T-helper 2 cell treated with Interferon-gamma antibody and Interleukin-4, amounts not matched to agents 5 μg/mL and 100 μg/mL, for 36 hours (primary cell): ENCODE results near the gene COASY.
A peak's percentile ranks its signal among the peaks of the same experiment; 100 is the strongest.
"Not testable (repeated sequence)": the region's sequence is repeated elsewhere in the genome, so short reads cannot be mapped to it uniquely, and the experiment has no call there.

Experiments
- DNase-seq: peaks from one replicate; pipeline ENCODE4 v3.0.0; 2021; ENCODE audit warnings: low spot score
- H3K27ac Mint-ChIP-seq: one replicate; pipeline ENCODE4 v1.8.0; 2021; ENCODE audit warnings: mild to moderate bottlenecking, mixed read lengths
- H3K27me3 Mint-ChIP-seq: one replicate; pipeline ENCODE4 v1.8.0; 2021; ENCODE audit warnings: low read depth, mixed read lengths
- H3K36me3 Mint-ChIP-seq: one replicate; pipeline ENCODE4 v1.8.0; 2021; ENCODE audit warnings: low read depth, mixed read lengths
- H3K4me1 Mint-ChIP-seq: one replicate; pipeline ENCODE4 v1.8.0; 2021; ENCODE audit warnings: low read depth, mixed read lengths
- H3K4me3 Mint-ChIP-seq: one replicate; pipeline ENCODE4 v1.8.0; 2022; ENCODE audit warnings: mild to moderate bottlenecking, moderate library complexity, mixed read lengths
- H3K9me3 Mint-ChIP-seq: one replicate; pipeline ENCODE4 v1.8.0; 2021; ENCODE audit warnings: mixed read lengths

The COASY gene

GRCh38 chr17:42537826-42538451 lies 24.0 kb upstream of the COASY start:
- peaks cover 6% of the 10 kb centered on the region for H3K27me3 Mint-ChIP-seq
- no peak for DNase-seq
- H3K36me3 Mint-ChIP-seq, result peaks cover 13% of the 10 kb centered on the region
- H3K4me1 Mint-ChIP-seq, result peaks cover 28% of the 10 kb centered on the region
- peak overlapping the region; percentile 81 for H3K4me3 Mint-ChIP-seq
- H3K9me3 Mint-ChIP-seq, result no peaks in the 10 kb centered on the region
- peak overlapping the region; percentile 75 for H3K27ac Mint-ChIP-seq

GRCh38 chr17:42538482-42538881 lies 23.5 kb upstream of the COASY start:
- Mint-ChIP-seq H3K9me3 (no peaks in the 10 kb centered on the region), H3K4me3 (no peak overlapping the region), H3K27me3 (peaks cover 3% of the 10 kb centered on the region), H3K36me3 (peaks cover 13% of the 10 kb centered on the region), H3K27ac (no peak overlapping the region), H3K4me1 (peaks cover 26% of the 10 kb centered on the region)
- no peak for DNase-seq

- not testable (repeated sequence) for H3K27me3 Mint-ChIP-seq, DNase-seq, H3K9me3 Mint-ChIP-seq, H3K4me3 Mint-ChIP-seq, H3K27ac Mint-ChIP-seq
- Mint-ChIP-seq H3K36me3 (peaks cover 16% of the 10 kb centered on the region), H3K4me1 (peaks cover 23% of the 10 kb centered on the region)
Measured at GRCh38 chr17:42540558-42540957, 21.4 kb upstream of the COASY start.

GRCh38 chr17:42541041-42541833 lies 20.7 kb upstream of the COASY start:
- Mint-ChIP-seq H3K9me3 (no peaks in the 10 kb centered on the region), H3K4me1 (peaks cover 20% of the 10 kb centered on the region), H3K27me3 (no peaks in the 10 kb centered on the region), H3K27ac (peak overlapping the region; percentile 12), H3K4me3 (no peak overlapping the region), H3K36me3 (peaks cover 16% of the 10 kb centered on the region)
- no peak for DNase-seq

- no peaks in the 10 kb centered on the region for H3K27me3 Mint-ChIP-seq
- H3K9me3 Mint-ChIP-seq, result no peaks in the 10 kb centered on the region
- peaks cover 12% of the 10 kb centered on the region for H3K36me3 Mint-ChIP-seq
- DNase-seq, result no peak
- no peak overlapping the region for H3K27ac Mint-ChIP-seq
- H3K4me1 Mint-ChIP-seq, result peaks cover 16% of the 10 kb centered on the region
- no peak overlapping the region for H3K4me3 Mint-ChIP-seq
Measured at GRCh38 chr17:42543190-42544079, 18.5 kb upstream of the COASY start.

- H3K27me3 Mint-ChIP-seq, result no peaks in the 10 kb centered on the region
- no peak overlapping the region for H3K4me3 Mint-ChIP-seq
- H3K4me1 Mint-ChIP-seq, result peaks cover 17% of the 10 kb centered on the region
- DNase-seq, result no peak
- H3K27ac Mint-ChIP-seq, result no peak overlapping the region
- H3K36me3 Mint-ChIP-seq, result peaks cover 7% of the 10 kb centered on the region
- no peaks in the 10 kb centered on the region for H3K9me3 Mint-ChIP-seq
Measured at GRCh38 chr17:42544874-42545283, 17.1 kb upstream of the COASY start.

- not testable (repeated sequence) for H3K36me3 Mint-ChIP-seq, H3K4me3 Mint-ChIP-seq, H3K27me3 Mint-ChIP-seq, H3K9me3 Mint-ChIP-seq, DNase-seq, H3K27ac Mint-ChIP-seq
- peaks cover 12% of the 10 kb centered on the region for H3K4me1 Mint-ChIP-seq
Measured at GRCh38 chr17:42545755-42546505, 16.0 kb upstream of the COASY start.

- H3K9me3 Mint-ChIP-seq, result no peaks in the 10 kb centered on the region
- H3K27me3 Mint-ChIP-seq, result no peaks in the 10 kb centered on the region
- no peak overlapping the region for H3K4me3 Mint-ChIP-seq
- peaks cover 5% of the 10 kb centered on the region for H3K36me3 Mint-ChIP-seq
- H3K4me1 Mint-ChIP-seq, result peaks cover 6% of the 10 kb centered on the region
- DNase-seq, result no peak
- H3K27ac Mint-ChIP-seq, result no peak overlapping the region
Measured at GRCh38 chr17:42547001-42547461, 14.9 kb upstream of the COASY start.

- Mint-ChIP-seq H3K36me3 (peaks cover 5% of the 10 kb centered on the region), H3K27ac (no peak overlapping the region), H3K4me1 (peaks cover 6% of the 10 kb centered on the region), H3K4me3 (peak overlapping the region; percentile 9), H3K27me3 (no peaks in the 10 kb centered on the region), H3K9me3 (no peaks in the 10 kb centered on the region)
- no peak for DNase-seq
Measured at GRCh38 chr17:42547698-42548069, 14.3 kb upstream of the COASY start.

GRCh38 chr17:42548070-42548837 lies 13.7 kb upstream of the COASY start:
- Mint-ChIP-seq H3K9me3 (no peaks in the 10 kb centered on the region), H3K4me1 (peaks cover 6% of the 10 kb centered on the region), H3K36me3 (peaks cover 6% of the 10 kb centered on the region), H3K4me3 (peak overlapping the region; percentile 38), H3K27ac (no peak overlapping the region), H3K27me3 (no peaks in the 10 kb centered on the region)
- DNase-seq, result peak; percentile 68

GRCh38 chr17:42548993-42549755 lies 12.8 kb upstream of the COASY start:
- no peak for DNase-seq
- peaks cover 8% of the 10 kb centered on the region for H3K36me3 Mint-ChIP-seq
- peak overlapping the region; percentile 38 for H3K4me3 Mint-ChIP-seq
- H3K9me3 Mint-ChIP-seq, result no peaks in the 10 kb centered on the region
- peaks cover 6% of the 10 kb centered on the region for H3K4me1 Mint-ChIP-seq
- no peaks in the 10 kb centered on the region for H3K27me3 Mint-ChIP-seq
- H3K27ac Mint-ChIP-seq, result no peak overlapping the region

GRCh38 chr17:42552736-42553135 lies 9.2 kb upstream of the COASY start, which contains the start of gene HSD17B1:
Gene HSD17B1 (plus strand): TSS chr17:42552923. CDS start chr17:42552934, 11 bp downstream.
- H3K27me3 Mint-ChIP-seq, H3K9me3 Mint-ChIP-seq, H3K36me3 Mint-ChIP-seq, DNase-seq: not testable (repeated sequence)
- Mint-ChIP-seq H3K4me3 (peak within 1 kb of the TSS; percentile 91), H3K4me1 (peaks cover 16% of the 10 kb centered on the region), H3K27ac (peak within 1 kb of the TSS; percentile 63)
